BE2C (cell line): ENCODE measurements around the gene FMNL3.
A peak's percentile ranks its signal among the peaks of the same experiment; 100 is the strongest.

Experiments used
- DNase-seq: peaks from one replicate; pipeline ENCODE4 v3.0.0-alpha.2; 2020
- H3K27me3 ChIP-seq: fragments of 250-450 bp; sonication (Bioruptor Pico); 2 replicates; pipeline ENCODE4 v1.5.1; 2020; ENCODE audit warnings: mild to moderate bottlenecking
- H3K36me3 ChIP-seq: fragments of 250-450 bp; sonication (Bioruptor Pico); 2 replicates; pipeline ENCODE4 v1.5.1; 2020; ENCODE audit warnings: mild to moderate bottlenecking
- H3K4me1 ChIP-seq: fragments of 250-450 bp; sonication (Bioruptor Pico); 2 replicates; pipeline ENCODE4 v1.5.1; 2020
- H3K4me3 ChIP-seq: 2 replicates; pipeline ENCODE4 v1.5.1; 2011; ENCODE audit warnings: low read depth, low read length
- H3K9me3 ChIP-seq: fragments of 250-450 bp; sonication (Bioruptor Pico); 2 replicates; pipeline ENCODE4 v1.5.1; 2020
- CTCF ChIP-seq: IDR thresholded peaks from 2 replicates; pipeline ENCODE4 v1.5.1; 2012; ENCODE audit warnings: mild to moderate bottlenecking, low read depth, low read length

FMNL3 gene

GRCh38 chr12:49665384-49665783, 41.8 kb downstream of the FMNL3 start:
- Histone ChIP-seq H3K27me3 (no peaks in the 10 kb centered on the region), H3K36me3 (no peaks in the 10 kb centered on the region), H3K9me3 (no peaks in the 10 kb centered on the region), H3K4me1 (peaks cover 11% of the 10 kb centered on the region), H3K4me3 (no peak overlapping the region)
- no peak for TF ChIP-seq CTCF
- no peak for DNase-seq

GRCh38 chr12:49664591-49665239, 42.5 kb downstream of the FMNL3 start:
- Histone ChIP-seq H3K9me3 (no peaks in the 10 kb centered on the region), H3K4me3 (no peak overlapping the region), H3K36me3 (no peaks in the 10 kb centered on the region), H3K4me1 (peaks cover 11% of the 10 kb centered on the region), H3K27me3 (no peaks in the 10 kb centered on the region)
- TF ChIP-seq CTCF = no peak
- DNase-seq = peak; percentile 53

- no peak overlapping the region for H3K4me3 ChIP-seq
- no peaks in the 10 kb centered on the region for H3K36me3 ChIP-seq
- DNase-seq = no peak
- peaks cover 11% of the 10 kb centered on the region for H3K4me1 ChIP-seq
- no peaks in the 10 kb centered on the region for H3K9me3 ChIP-seq
- no peaks in the 10 kb centered on the region for H3K27me3 ChIP-seq
- no peak for TF ChIP-seq CTCF
Observed at GRCh38 chr12:49664167-49664566, 43.0 kb downstream of the FMNL3 start.

- no peak for TF ChIP-seq CTCF
- H3K36me3 ChIP-seq = no peaks in the 10 kb centered on the region
- no peaks in the 10 kb centered on the region for H3K9me3 ChIP-seq
- H3K4me1 ChIP-seq = peaks cover 11% of the 10 kb centered on the region
- H3K27me3 ChIP-seq = no peaks in the 10 kb centered on the region
- peak; percentile 59 for DNase-seq
- no peak overlapping the region for H3K4me3 ChIP-seq
Observed at GRCh38 chr12:49662998-49663843, 44.0 kb downstream of the FMNL3 start.

- DNase-seq = no peak
- H3K4me1 ChIP-seq = peaks cover 11% of the 10 kb centered on the region
- H3K36me3 ChIP-seq = no peaks in the 10 kb centered on the region
- no peaks in the 10 kb centered on the region for H3K9me3 ChIP-seq
- TF ChIP-seq CTCF = no peak
- no peaks in the 10 kb centered on the region for H3K27me3 ChIP-seq
- H3K4me3 ChIP-seq = no peak overlapping the region
Observed at GRCh38 chr12:49661746-49662145, 45.5 kb downstream of the FMNL3 start.

GRCh38 chr12:49661191-49661590, 46.0 kb downstream of the FMNL3 start:
- no peak for TF ChIP-seq CTCF
- no peaks in the 10 kb centered on the region for H3K36me3 ChIP-seq
- no peak for DNase-seq

More at GRCh38 chr12:49661191-49661590, 46.0 kb downstream of the FMNL3 start:
- H3K27me3 ChIP-seq = no peaks in the 10 kb centered on the region
- peaks cover 11% of the 10 kb centered on the region for H3K4me1 ChIP-seq
- H3K4me3 ChIP-seq = no peak overlapping the region
- H3K9me3 ChIP-seq = no peaks in the 10 kb centered on the region
